Heart left ventricle (tissue), 13 donors: ENCODE data around the gene GADL1.

Source experiments
- CTCF ChIP-seq, 12 donors: fragments of 200-600 bp; sonication (generic) in 4 of 12; IDR thresholded peaks; one replicate each; pipeline versions ENCODE4 v1.5.0 to v1.8.0; 2018 to 2022; ENCODE audit warnings: antibody characterized with exemption in 12 of 12, mild to moderate bottlenecking in 5 of 12
- POLR2A ChIP-seq, 2 donors: fragments of 450-650 bp; IDR thresholded peaks; one replicate each; pipeline ENCODE4 v1.6.1; 2017; ENCODE audit warnings: antibody characterized with exemption in 2 of 2, mild to moderate bottlenecking in 2 of 2, moderate library complexity in 2 of 2
- donor health status: ischemic (EF 13 %, LVEDD 7.1; RV severe dilation, severe dysfunction).
- donor health status: DM: no; HTN: yes; CAD: no.
- donor health status: DM: no; HTN: no; CAD: no.
- donor health status: ischemic (EF 25% LVEDD 6.9; RV normal size, moderate dysfunction).
- donor health status: ischemic (EF 25% LVEDD 5.7; RV mildly dilated, moderate dysfunction).
- donor health status: ischemic (EF 35%, LVEDD 5.7; RV mildly dilated, moderate dysfunction).
- donor health status: nonischemic (EF 11% LVEDD 7.7; RV severe dilation, severe dysfunction).
- donor health status: DM: yes; HTN: yes; CAD: no.
- donor health status: PGD.
- donor health status: ischemic (EF 29% LVEDD 5.4; RV normal size, mild dysfunction).
- donor health status: nonischemic (EF 23%, LVEDD 6.1; RV moderate dilation, normal function).

DNA sequence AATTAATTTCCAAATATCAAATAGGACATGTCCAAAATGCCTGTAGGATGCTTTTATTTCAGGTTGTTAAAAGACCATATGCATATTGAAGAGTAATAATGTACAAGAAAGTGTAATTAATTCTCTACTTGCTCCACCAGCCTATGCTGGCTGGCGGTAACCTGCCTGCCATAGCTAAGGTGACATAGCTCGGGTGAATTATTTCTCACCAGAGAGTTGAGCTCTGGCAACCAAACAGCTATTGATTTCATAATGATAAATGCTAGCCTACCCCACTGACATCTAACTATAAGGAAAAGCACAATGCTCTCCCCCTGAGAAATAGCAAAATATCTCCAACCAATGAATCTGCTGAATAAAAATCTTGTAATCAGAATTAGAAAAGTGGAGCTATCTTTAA lies 48.9 kb downstream of the GADL1 start:
- no peak for TF ChIP-seq CTCF (IDR thresholded peaks at IDR 0.05)
- TF ChIP-seq POLR2A (IDR thresholded peaks at IDR 0.05) = no peak
